ENCODE data around the gene PAK6. TPM values are rescaled to one million over a fixed set of nuclear protein-coding genes. Genes with fewer than 3 reads are reported as not detected.

PAK6 gene
- total and polyA plus RNA-seq, 2 experiments from 2014 or later: 2.4 to 20.0 TPM

GRCh38 chr15:40281057-40281800, 42.4 kb downstream of the PAK6 start:
- Mint-ChIP-seq H3K36me3 (ENCODE audit: low read depth) (peaks cover 2% of the 10 kb centered on the region; the same call in 2 of the 3 replicates), H3K4me3 (peak overlapping the region; percentile 69), H3K27me3 (ENCODE audit: insufficient read depth, low read depth, poor library complexity) (peaks cover 71% of the 10 kb centered on the region), H3K9me3 (no peaks in the 10 kb centered on the region), H3K4me1 (peaks cover 65% of the 10 kb centered on the region), H3K27ac (no peak overlapping the region)
- TF ChIP-seq REST (IDR thresholded peaks at IDR 0.05; ENCODE audit: unreplicated experiment): no peak
- no peak for TF ChIP-seq CTCF (conservative IDR thresholded peaks at IDR 0.05; ENCODE audit: low read depth in 2 of 2)
- TF ChIP-seq JUNB (IDR thresholded peaks at IDR 0.05; ENCODE audit: unreplicated experiment): no peak
- TF ChIP-seq ETS1 (IDR thresholded peaks at IDR 0.05): no peak
- TF ChIP-seq EZH2 (IDR thresholded peaks at IDR 0.05; ENCODE audit: low read depth, unreplicated experiment): peak; percentile 54
- peak; percentile 80 for TF ChIP-seq EZH2phosphoT487 (IDR thresholded peaks at IDR 0.05; ENCODE audit: unreplicated experiment)
- no peak for TF ChIP-seq ZNF462 (CRISPR knock-in tag; IDR thresholded peaks at IDR 0.05)
- peak overlapping the region; percentile 62 for H3K4me3 ChIP-seq
- H3K36me3 ChIP-seq (ENCODE audit: insufficient read depth): no peaks in the 10 kb centered on the region
- peaks cover 40% of the 10 kb centered on the region for H3K4me1 ChIP-seq (ENCODE audit: insufficient read depth)
- H4K20me1 ChIP-seq (replicated peaks; ENCODE audit: insufficient read depth): no peaks in the 10 kb centered on the region
- peak; percentile 3 for ATAC-seq
- no peaks in the 10 kb centered on the region for H3K79me2 ChIP-seq (replicated peaks; ENCODE audit: insufficient read depth)
- no peak overlapping the region for H3K27ac ChIP-seq (ENCODE audit: low read depth)
- no peaks in the 10 kb centered on the region for H3K9me2 ChIP-seq (ENCODE audit: insufficient read depth)
- peak overlapping the region; percentile 91; the same call in 1 of the 2 replicates for H2AFZ ChIP-seq
- peaks cover 28% of the 10 kb centered on the region for H3F3A ChIP-seq (replicated peaks; ENCODE audit: low read depth)
- peaks cover 80% of the 10 kb centered on the region for H3K27me3 ChIP-seq (ENCODE audit: insufficient read depth)
- peak overlapping the region; percentile 86 for H3K4me2 ChIP-seq
- DNase-seq (ENCODE audit: low spot score): peak; percentile 71

Data from GM23338 (cell line).